ENCODE measurements around the gene SCAPER.

DNA sequence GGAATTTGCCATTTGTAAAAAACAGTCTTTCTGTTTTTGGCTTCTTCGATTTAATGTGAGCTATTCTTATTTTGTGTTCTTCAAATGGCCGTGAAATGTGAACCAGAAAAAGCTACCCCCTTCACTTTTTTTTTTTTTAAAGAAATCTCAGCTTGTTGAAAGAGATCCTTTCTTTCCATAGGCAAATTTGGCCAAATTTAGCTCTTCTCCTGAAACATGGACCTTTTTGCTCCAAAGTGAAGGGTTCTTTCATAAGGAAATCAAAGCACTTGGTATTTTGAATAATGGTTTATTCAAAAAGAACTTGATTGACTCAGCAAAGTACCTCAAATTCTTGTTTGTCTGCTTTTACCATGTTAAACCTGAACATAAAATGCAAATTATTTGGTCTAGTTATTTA, 36.5 kb upstream of the SCAPER start:
- TF ChIP-seq CTCF (IDR thresholded peaks at IDR 0.05) (no peak), EZH2 (IDR thresholded peaks at IDR 0.05; ENCODE audit: borderline replicate concordance, insufficient read depth, low read depth, low read length, poor library complexity, severe bottlenecking) (no peak)
